SK-N-SH treated with all-trans-retinoic acid at 6 μM for 48 hours (cell line): ENCODE data around the gene WFS1.

Experiments used
- ATAC-seq: fragments of 200-7000 bp; cut with Tn5 transposase; 3 replicates; pipeline ENCODE4 v1.9.1; 2020; ENCODE audit warnings: mild to moderate bottlenecking, moderate library complexity
- ARNTL ChIP-seq: fragments of 450-650 bp; formaldehyde crosslinking; IDR thresholded peaks from 2 replicates; pipeline ENCODE4 v1.5.0; 2020; ENCODE audit warnings: low read depth, mild to moderate bottlenecking, moderate library complexity, borderline replicate concordance
- BACH2 ChIP-seq: fragments of 250-450 bp; sonication (Bioruptor Pico); IDR thresholded peaks from 2 replicates; pipeline ENCODE4 v1.9.0; 2021; ENCODE audit warnings: mild to moderate bottlenecking, borderline replicate concordance
- CSDC2 ChIP-seq: fragments of 250-450 bp; sonication (Bioruptor Pico); IDR thresholded peaks from 2 replicates; pipeline ENCODE4 v1.5.0; 2020; ENCODE audit warnings: mild to moderate bottlenecking, moderate library complexity
- ESRRG ChIP-seq: fragments of 250-450 bp; sonication (Bioruptor Pico); IDR thresholded peaks from 2 replicates; pipeline ENCODE4 v1.6.1; 2021; ENCODE audit warnings: mild to moderate bottlenecking
- GLIS3 ChIP-seq: fragments of 250-450 bp; sonication (Bioruptor Pico); IDR thresholded peaks from 2 replicates; pipeline ENCODE4 v1.5.0; 2020; ENCODE audit warnings: mild to moderate bottlenecking, moderate library complexity
- ISL1 ChIP-seq: fragments of 250-450 bp; sonication (Bioruptor Pico); IDR thresholded peaks from 2 replicates; pipeline ENCODE4 v2.1.2; 2022; ENCODE audit warnings: mild to moderate bottlenecking, moderate library complexity
- OSR1 ChIP-seq: fragments of 250-450 bp; sonication (Bioruptor Pico); IDR thresholded peaks from 2 replicates; pipeline ENCODE4 v1.8.0; 2022; ENCODE audit warnings: moderate library complexity, mild to moderate bottlenecking, inconsistent platforms
- PPARA ChIP-seq: fragments of 250-450 bp; sonication (Bioruptor Pico); IDR thresholded peaks from 2 replicates; pipeline ENCODE4 v1.5.0; 2020; ENCODE audit warnings: mild to moderate bottlenecking, borderline replicate concordance
- RARB ChIP-seq: fragments of 250-450 bp; sonication (Bioruptor Pico); IDR thresholded peaks from 2 replicates; pipeline ENCODE4 v1.8.0; 2021; ENCODE audit warnings: mild to moderate bottlenecking, moderate library complexity
- SNAI2 ChIP-seq: fragments of 250-450 bp; sonication (Bioruptor Pico); IDR thresholded peaks from 2 replicates; pipeline ENCODE4 v1.5.0; 2020; ENCODE audit warnings: mild to moderate bottlenecking, moderate library complexity
- TCF4 ChIP-seq: fragments of 250-450 bp; sonication (Bioruptor Pico); IDR thresholded peaks from 2 replicates; pipeline ENCODE4 v1.8.0; 2021; ENCODE audit warnings: mild to moderate bottlenecking, moderate library complexity, borderline replicate concordance
- TOX ChIP-seq: fragments of 250-450 bp; sonication (Bioruptor Pico); IDR thresholded peaks from 2 replicates; pipeline ENCODE4 v1.8.0; 2021; ENCODE audit warnings: mild to moderate bottlenecking, moderate library complexity, borderline replicate concordance
- ZC3H10 ChIP-seq: fragments of 250-450 bp; sonication (Bioruptor Pico); IDR thresholded peaks from 2 replicates; pipeline ENCODE4 v1.5.1; 2021; ENCODE audit warnings: mild to moderate bottlenecking, moderate library complexity
- ZFP3 ChIP-seq: fragments of 250-450 bp; sonication (Bioruptor Pico); IDR thresholded peaks from 2 replicates; pipeline ENCODE4 v1.5.0; 2020; ENCODE audit warnings: mild to moderate bottlenecking, moderate library complexity
- ZFP30 ChIP-seq: fragments of 450-650 bp; formaldehyde crosslinking; IDR thresholded peaks from 2 replicates; pipeline ENCODE4 v1.5.0; 2022; ENCODE audit warnings: mild to moderate bottlenecking, moderate library complexity
- ZNF565 ChIP-seq: fragments of 450-650 bp; formaldehyde crosslinking; conservative IDR thresholded peaks from 2 replicates; pipeline ENCODE4 v1.5.0; 2020; ENCODE audit warnings: low read depth, mild to moderate bottlenecking, moderate library complexity
- ZNF70 ChIP-seq: fragments of 450-650 bp; formaldehyde crosslinking; IDR thresholded peaks from 2 replicates; pipeline ENCODE4 v1.5.0; 2020; ENCODE audit warnings: mild to moderate bottlenecking, moderate library complexity
- ZNF8 ChIP-seq: fragments of 450-650 bp; formaldehyde crosslinking; IDR thresholded peaks from 2 replicates; pipeline ENCODE4 v1.5.0; 2020; ENCODE audit warnings: mild to moderate bottlenecking, moderate library complexity
- TF ChIP-seq, protein P1 (sequence below): fragments of 250-450 bp; sonication (Bioruptor Pico); IDR thresholded peaks from 2 replicates; pipeline ENCODE4 v1.8.0; 2021; ENCODE audit warnings: low read depth, mild to moderate bottlenecking, moderate library complexity, borderline replicate concordance
- TF ChIP-seq, protein P2 (sequence below): fragments of 250-450 bp; sonication (Bioruptor Pico); IDR thresholded peaks from 2 replicates; pipeline ENCODE4 v1.5.1; 2020; ENCODE audit warnings: low read depth, mild to moderate bottlenecking, moderate library complexity
- TF ChIP-seq, protein P3 (sequence below): fragments of 250-450 bp; sonication (Bioruptor Pico); IDR thresholded peaks from 2 replicates; pipeline ENCODE4 v1.8.0; 2020; ENCODE audit warnings: mild to moderate bottlenecking, moderate library complexity, borderline replicate concordance
- TF ChIP-seq, protein P4 (sequence below): fragments of 250-450 bp; sonication (Bioruptor Pico); IDR thresholded peaks from 2 replicates; pipeline ENCODE4 v1.5.1; 2021; ENCODE audit warnings: mild to moderate bottlenecking, moderate library complexity
- TF ChIP-seq, protein P5 (sequence below): fragments of 250-450 bp; sonication (Bioruptor Pico); IDR thresholded peaks from 2 replicates; pipeline ENCODE4 v1.5.0; 2020; ENCODE audit warnings: mild to moderate bottlenecking, moderate library complexity

WFS1 gene

DNA sequence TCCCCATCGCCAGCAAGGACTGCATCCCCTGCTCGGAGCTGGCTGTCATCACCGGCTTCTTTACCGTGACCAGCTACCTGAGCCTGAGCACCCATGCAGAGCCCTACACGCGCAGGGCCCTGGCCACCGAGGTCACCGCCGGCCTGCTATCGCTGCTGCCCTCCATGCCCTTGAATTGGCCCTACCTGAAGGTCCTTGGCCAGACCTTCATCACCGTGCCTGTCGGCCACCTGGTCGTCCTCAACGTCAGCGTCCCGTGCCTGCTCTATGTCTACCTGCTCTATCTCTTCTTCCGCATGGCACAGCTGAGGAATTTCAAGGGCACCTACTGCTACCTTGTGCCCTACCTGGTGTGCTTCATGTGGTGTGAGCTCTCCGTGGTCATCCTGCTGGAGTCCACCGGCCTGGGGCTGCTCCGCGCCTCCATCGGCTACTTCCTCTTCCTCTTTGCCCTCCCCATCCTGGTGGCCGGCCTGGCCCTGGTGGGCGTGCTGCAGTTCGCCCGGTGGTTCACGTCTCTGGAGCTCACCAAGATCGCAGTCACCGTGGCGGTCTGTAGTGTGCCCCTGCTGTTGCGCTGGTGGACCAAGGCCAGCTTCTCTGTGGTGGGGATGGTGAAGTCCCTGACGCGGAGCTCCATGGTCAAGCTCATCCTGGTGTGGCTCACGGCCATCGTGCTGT, 31.5 kb downstream of the WFS1 start:
- TF ChIP-seq ISL1 (CRISPR knock-in tag) = no peak
- no peak for TF ChIP-seq ZFP30
- no peak for ATAC-seq

DNA sequence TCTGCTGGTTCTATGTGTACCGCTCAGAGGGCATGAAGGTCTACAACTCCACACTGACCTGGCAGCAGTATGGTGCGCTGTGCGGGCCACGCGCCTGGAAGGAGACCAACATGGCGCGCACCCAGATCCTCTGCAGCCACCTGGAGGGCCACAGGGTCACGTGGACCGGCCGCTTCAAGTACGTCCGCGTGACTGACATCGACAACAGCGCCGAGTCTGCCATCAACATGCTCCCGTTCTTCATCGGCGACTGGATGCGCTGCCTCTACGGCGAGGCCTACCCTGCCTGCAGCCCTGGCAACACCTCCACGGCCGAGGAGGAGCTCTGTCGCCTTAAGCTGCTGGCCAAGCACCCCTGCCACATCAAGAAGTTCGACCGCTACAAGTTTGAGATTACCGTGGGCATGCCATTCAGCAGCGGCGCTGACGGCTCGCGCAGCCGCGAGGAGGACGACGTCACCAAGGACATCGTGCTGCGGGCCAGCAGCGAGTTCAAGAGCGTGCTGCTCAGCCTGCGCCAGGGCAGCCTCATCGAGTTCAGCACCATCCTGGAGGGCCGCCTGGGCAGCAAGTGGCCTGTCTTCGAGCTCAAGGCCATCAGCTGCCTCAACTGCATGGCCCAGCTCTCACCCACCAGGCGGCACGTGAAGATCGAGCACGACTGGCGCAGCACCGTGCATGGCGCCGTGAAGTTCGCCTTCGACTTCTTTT, 32.2 kb downstream of the WFS1 start:
- no peak for ATAC-seq
- no peak for TF ChIP-seq TCF4 (CRISPR knock-in tag)
- no peak for TF ChIP-seq ZNF70 (CRISPR knock-in tag)
- TF ChIP-seq, protein P1, sequence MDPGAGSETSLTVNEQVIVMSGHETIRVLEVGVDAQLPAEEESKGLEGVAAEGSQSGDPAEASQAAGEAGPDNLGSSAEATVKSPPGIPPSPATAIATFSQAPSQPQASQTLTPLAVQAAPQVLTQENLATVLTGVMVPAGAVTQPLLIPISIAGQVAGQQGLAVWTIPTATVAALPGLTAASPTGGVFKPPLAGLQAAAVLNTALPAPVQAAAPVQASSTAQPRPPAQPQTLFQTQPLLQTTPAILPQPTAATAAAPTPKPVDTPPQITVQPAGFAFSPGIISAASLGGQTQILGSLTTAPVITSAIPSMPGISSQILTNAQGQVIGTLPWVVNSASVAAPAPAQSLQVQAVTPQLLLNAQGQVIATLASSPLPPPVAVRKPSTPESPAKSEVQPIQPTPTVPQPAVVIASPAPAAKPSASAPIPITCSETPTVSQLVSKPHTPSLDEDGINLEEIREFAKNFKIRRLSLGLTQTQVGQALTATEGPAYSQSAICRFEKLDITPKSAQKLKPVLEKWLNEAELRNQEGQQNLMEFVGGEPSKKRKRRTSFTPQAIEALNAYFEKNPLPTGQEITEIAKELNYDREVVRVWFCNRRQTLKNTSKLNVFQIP (CRISPR knock-in tag) = no peak
- TF ChIP-seq, protein P2, sequence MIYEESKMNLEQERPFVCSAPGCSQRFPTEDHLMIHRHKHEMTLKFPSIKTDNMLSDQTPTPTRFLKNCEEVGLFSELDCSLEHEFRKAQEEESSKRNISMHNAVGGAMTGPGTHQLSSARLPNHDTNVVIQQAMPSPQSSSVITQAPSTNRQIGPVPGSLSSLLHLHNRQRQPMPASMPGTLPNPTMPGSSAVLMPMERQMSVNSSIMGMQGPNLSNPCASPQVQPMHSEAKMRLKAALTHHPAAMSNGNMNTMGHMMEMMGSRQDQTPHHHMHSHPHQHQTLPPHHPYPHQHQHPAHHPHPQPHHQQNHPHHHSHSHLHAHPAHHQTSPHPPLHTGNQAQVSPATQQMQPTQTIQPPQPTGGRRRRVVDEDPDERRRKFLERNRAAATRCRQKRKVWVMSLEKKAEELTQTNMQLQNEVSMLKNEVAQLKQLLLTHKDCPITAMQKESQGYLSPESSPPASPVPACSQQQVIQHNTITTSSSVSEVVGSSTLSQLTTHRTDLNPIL (CRISPR knock-in tag) = no peak
- no peak for TF ChIP-seq ARNTL
- TF ChIP-seq BACH2 (CRISPR knock-in tag) = no peak
- no peak for TF ChIP-seq OSR1 (CRISPR knock-in tag)
- TF ChIP-seq TOX = no peak
- TF ChIP-seq, protein P3, sequence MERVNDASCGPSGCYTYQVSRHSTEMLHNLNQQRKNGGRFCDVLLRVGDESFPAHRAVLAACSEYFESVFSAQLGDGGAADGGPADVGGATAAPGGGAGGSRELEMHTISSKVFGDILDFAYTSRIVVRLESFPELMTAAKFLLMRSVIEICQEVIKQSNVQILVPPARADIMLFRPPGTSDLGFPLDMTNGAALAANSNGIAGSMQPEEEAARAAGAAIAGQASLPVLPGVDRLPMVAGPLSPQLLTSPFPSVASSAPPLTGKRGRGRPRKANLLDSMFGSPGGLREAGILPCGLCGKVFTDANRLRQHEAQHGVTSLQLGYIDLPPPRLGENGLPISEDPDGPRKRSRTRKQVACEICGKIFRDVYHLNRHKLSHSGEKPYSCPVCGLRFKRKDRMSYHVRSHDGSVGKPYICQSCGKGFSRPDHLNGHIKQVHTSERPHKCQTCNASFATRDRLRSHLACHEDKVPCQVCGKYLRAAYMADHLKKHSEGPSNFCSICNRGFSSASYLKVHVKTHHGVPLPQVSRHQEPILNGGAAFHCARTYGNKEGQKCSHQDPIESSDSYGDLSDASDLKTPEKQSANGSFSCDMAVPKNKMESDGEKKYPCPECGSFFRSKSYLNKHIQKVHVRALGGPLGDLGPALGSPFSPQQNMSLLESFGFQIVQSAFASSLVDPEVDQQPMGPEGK (CRISPR knock-in tag) = no peak
- no peak for TF ChIP-seq ZFP3
- no peak for TF ChIP-seq GLIS3
- TF ChIP-seq ESRRG = no peak
- TF ChIP-seq PPARA (CRISPR knock-in tag) = no peak
- TF ChIP-seq ZNF8 (CRISPR knock-in tag) = no peak
- no peak for TF ChIP-seq CSDC2 (CRISPR knock-in tag)
- TF ChIP-seq, protein P4, sequence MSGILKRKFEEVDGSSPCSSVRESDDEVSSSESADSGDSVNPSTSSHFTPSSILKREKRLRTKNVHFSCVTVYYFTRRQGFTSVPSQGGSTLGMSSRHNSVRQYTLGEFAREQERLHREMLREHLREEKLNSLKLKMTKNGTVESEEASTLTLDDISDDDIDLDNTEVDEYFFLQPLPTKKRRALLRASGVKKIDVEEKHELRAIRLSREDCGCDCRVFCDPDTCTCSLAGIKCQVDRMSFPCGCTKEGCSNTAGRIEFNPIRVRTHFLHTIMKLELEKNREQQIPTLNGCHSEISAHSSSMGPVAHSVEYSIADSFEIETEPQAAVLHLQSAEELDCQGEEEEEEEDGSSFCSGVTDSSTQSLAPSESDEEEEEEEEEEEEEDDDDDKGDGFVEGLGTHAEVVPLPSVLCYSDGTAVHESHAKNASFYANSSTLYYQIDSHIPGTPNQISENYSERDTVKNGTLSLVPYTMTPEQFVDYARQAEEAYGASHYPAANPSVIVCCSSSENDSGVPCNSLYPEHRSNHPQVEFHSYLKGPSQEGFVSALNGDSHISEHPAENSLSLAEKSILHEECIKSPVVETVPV = no peak
- no peak for TF ChIP-seq SNAI2 (CRISPR knock-in tag)
- no peak for TF ChIP-seq RARB

DNA sequence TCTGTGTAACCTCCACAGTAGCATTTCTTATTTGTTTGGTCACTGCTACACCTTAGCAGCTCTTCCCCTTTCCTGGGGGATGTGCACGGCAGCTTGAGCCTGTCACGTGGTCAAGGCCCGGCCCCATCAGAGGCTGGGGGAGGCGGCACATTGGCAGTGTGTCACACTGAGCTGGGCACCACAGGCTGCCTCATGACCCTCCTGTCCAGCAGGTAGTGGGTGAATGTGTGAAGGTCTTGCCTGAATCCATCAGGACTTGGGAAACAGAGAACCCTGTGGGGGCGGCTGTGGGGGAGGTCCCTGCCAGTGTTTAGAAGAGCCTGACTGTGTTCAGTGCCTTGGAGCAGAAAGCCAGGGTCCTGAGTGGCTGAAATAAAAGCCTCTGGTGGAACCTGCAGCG, 33.2 kb downstream of the WFS1 start:
- ATAC-seq = no peak
- TF ChIP-seq TCF4 (CRISPR knock-in tag) = no peak
- TF ChIP-seq RARB = no peak
- TF ChIP-seq, protein P4 = no peak
- no peak for TF ChIP-seq SNAI2 (CRISPR knock-in tag)
- TF ChIP-seq ZNF8 (CRISPR knock-in tag) = no peak
- no peak for TF ChIP-seq CSDC2 (CRISPR knock-in tag)
- no peak for TF ChIP-seq ARNTL
- TF ChIP-seq, protein P3 (CRISPR knock-in tag) = no peak
- no peak for TF ChIP-seq PPARA (CRISPR knock-in tag)
- TF ChIP-seq ESRRG = no peak
- no peak for TF ChIP-seq ZC3H10 (CRISPR knock-in tag)
- TF ChIP-seq ZFP3 = no peak
- TF ChIP-seq, protein P5, sequence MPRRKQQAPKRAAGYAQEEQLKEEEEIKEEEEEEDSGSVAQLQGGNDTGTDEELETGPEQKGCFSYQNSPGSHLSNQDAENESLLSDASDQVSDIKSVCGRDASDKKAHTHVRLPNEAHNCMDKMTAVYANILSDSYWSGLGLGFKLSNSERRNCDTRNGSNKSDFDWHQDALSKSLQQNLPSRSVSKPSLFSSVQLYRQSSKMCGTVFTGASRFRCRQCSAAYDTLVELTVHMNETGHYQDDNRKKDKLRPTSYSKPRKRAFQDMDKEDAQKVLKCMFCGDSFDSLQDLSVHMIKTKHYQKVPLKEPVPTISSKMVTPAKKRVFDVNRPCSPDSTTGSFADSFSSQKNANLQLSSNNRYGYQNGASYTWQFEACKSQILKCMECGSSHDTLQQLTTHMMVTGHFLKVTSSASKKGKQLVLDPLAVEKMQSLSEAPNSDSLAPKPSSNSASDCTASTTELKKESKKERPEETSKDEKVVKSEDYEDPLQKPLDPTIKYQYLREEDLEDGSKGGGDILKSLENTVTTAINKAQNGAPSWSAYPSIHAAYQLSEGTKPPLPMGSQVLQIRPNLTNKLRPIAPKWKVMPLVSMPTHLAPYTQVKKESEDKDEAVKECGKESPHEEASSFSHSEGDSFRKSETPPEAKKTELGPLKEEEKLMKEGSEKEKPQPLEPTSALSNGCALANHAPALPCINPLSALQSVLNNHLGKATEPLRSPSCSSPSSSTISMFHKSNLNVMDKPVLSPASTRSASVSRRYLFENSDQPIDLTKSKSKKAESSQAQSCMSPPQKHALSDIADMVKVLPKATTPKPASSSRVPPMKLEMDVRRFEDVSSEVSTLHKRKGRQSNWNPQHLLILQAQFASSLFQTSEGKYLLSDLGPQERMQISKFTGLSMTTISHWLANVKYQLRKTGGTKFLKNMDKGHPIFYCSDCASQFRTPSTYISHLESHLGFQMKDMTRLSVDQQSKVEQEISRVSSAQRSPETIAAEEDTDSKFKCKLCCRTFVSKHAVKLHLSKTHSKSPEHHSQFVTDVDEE = no peak
- no peak for TF ChIP-seq OSR1 (CRISPR knock-in tag)
- TF ChIP-seq GLIS3 = no peak
- TF ChIP-seq ISL1 (CRISPR knock-in tag) = no peak
- no peak for TF ChIP-seq ZNF565 (CRISPR knock-in tag)
